Measurements from ENCODE around the gene PLIN3.
"Not testable (repeated sequence)": the region's sequence is repeated elsewhere in the genome, so short reads cannot be mapped to it uniquely, and the experiment has no call there.

The PLIN3 gene

DNA sequence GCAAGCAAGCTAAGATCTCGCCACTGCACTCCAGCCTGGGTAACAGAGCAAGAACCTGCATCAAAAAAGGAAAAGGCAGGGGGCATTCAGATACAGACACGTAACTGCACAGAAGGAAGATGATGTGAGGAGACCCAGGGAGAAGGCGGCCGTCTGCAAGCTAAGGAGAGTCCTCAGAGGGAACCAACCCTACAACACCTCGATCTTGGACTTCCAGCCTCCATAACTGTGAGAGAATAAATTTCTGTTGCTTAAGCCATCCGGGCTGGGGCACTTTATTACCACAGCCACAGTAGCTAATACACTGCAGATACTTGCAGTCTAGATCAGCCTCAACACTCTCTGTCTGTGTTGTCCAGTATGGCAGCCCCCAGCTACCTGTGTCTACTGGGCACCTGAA, 43.9 kb downstream of the PLIN3 start:
- Histone ChIP-seq H3K36me3 (ENCODE audit: insufficient read depth, insufficient read length, low read length) (no peaks in the 10 kb centered on the region), H3K27me3 (ENCODE audit: insufficient read depth, insufficient read length) (no peaks in the 10 kb centered on the region), H3K9me3 (ENCODE audit: insufficient read depth, low read length) (no peaks in the 10 kb centered on the region), H3K9ac (ENCODE audit: insufficient read length, low read depth) (no peak overlapping the region), H3K4me1 (ENCODE audit: insufficient read depth, insufficient read length) (no peaks in the 10 kb centered on the region), H3K4me3 (ENCODE audit: insufficient read length, low read depth) (no peak overlapping the region)
- no peak for DNase-seq (ENCODE audit: low read depth, low spot score)
- TF ChIP-seq SUZ12 (IDR thresholded peaks at IDR 0.05; ENCODE audit: extremely low read depth, insufficient read depth, insufficient read length) (no peak), YY1 (IDR thresholded peaks at IDR 0.05; ENCODE audit: insufficient read depth, insufficient read length) (no peak)

GRCh38 chr19:4822354-4822753, 45.1 kb downstream of the PLIN3 start:
- H3K4me3 ChIP-seq (ENCODE audit: insufficient read length, low read depth); DNase-seq (ENCODE audit: low read depth, low spot score); H3K4me1 ChIP-seq (ENCODE audit: insufficient read depth, insufficient read length); H3K9ac ChIP-seq (ENCODE audit: insufficient read length, low read depth); H3K9me3 ChIP-seq (ENCODE audit: insufficient read depth, low read length); H3K27me3 ChIP-seq (ENCODE audit: insufficient read depth, insufficient read length); H3K36me3 ChIP-seq (ENCODE audit: insufficient read depth, insufficient read length, low read length): not testable (repeated sequence)

GRCh38 chr19:4821265-4821664, 46.2 kb downstream of the PLIN3 start:
- no peak for DNase-seq (ENCODE audit: low read depth, low spot score)
- Histone ChIP-seq H3K9me3 (ENCODE audit: insufficient read depth, low read length) (no peaks in the 10 kb centered on the region), H3K4me1 (ENCODE audit: insufficient read depth, insufficient read length) (no peaks in the 10 kb centered on the region), H3K9ac (ENCODE audit: insufficient read length, low read depth) (no peak overlapping the region), H3K4me3 (ENCODE audit: insufficient read length, low read depth) (no peak overlapping the region), H3K36me3 (ENCODE audit: insufficient read depth, insufficient read length, low read length) (peaks cover 16% of the 10 kb centered on the region), H3K27me3 (ENCODE audit: insufficient read depth, insufficient read length) (no peaks in the 10 kb centered on the region)
- no peak for TF ChIP-seq YY1 (IDR thresholded peaks at IDR 0.05; ENCODE audit: insufficient read depth, insufficient read length)
- no peak for TF ChIP-seq SUZ12 (IDR thresholded peaks at IDR 0.05; ENCODE audit: extremely low read depth, insufficient read depth, insufficient read length)
- no peak for TF ChIP-seq ZNF274 (IDR thresholded peaks at IDR 0.05; ENCODE audit: low read depth, low read length)

DNA sequence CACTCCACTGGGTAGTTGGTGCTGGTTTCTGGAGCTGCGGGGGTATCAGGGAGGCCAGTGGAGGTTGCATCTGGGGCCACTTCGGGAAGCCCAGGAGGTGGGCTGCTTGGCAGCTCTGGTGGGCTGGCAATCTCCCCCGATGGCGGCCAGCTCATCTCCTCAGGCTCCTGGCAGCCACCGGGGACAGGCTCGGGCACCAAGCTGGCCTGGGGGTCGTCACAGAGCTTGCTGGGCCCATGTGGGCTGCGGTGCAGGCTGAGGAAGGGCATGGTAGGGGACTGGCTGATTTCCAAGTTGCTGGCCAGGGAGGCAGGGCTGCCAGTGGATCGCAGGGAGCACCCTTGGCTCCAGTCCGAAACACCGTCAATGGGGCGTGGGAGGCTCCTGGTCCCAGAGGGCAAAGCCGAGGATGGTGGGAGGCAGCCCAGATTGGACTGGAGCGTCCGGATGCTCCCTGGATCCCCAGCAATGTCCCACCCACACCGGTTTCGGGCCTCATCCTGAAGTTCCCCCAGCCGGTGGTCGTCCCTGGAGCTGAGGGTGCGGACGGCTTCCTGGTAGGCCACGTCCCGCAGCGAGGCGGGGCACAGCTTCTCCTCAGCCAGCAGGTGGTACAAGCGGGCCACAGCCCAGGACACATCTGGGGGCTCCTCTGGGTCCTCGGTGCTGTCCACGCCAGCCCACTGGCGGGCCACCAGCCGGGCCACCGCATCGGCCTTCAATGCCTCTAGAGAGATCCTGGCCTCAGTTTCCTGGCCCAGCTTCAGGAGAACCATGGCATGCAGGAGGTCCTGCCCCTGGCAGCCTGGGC, 49.8 kb downstream of the PLIN3 start:
- DNase-seq (ENCODE audit: low read depth, low spot score) = no peak
- H3K36me3 ChIP-seq (ENCODE audit: insufficient read depth, insufficient read length, low read length) = peaks cover 16% of the 10 kb centered on the region
- TF ChIP-seq YY1 (IDR thresholded peaks at IDR 0.05; ENCODE audit: insufficient read depth, insufficient read length) (no peak), SUZ12 (IDR thresholded peaks at IDR 0.05; ENCODE audit: extremely low read depth, insufficient read depth, insufficient read length) (no peak), ZNF274 (IDR thresholded peaks at IDR 0.05; ENCODE audit: low read depth, low read length) (no peak)

GRCh38 chr19:4816950-4817278, 50.6 kb downstream of the PLIN3 start:
- H3K9me3 ChIP-seq (ENCODE audit: insufficient read depth, low read length) = no peaks in the 10 kb centered on the region; the same call in 1 of the 2 replicates
- H3K4me1 ChIP-seq (ENCODE audit: insufficient read depth, insufficient read length) = no peaks in the 10 kb centered on the region
- H3K36me3 ChIP-seq (ENCODE audit: insufficient read depth, insufficient read length, low read length) = peaks cover 16% of the 10 kb centered on the region
- H3K4me3 ChIP-seq (ENCODE audit: insufficient read length, low read depth) = no peak overlapping the region
- H3K27me3 ChIP-seq (ENCODE audit: insufficient read depth, insufficient read length) = no peaks in the 10 kb centered on the region
- no peak for TF ChIP-seq SUZ12 (IDR thresholded peaks at IDR 0.05; ENCODE audit: extremely low read depth, insufficient read depth, insufficient read length)
- TF ChIP-seq ZNF274 (IDR thresholded peaks at IDR 0.05; ENCODE audit: low read depth, low read length) = no peak
- no peak for TF ChIP-seq YY1 (IDR thresholded peaks at IDR 0.05; ENCODE audit: insufficient read depth, insufficient read length)
- no peak for DNase-seq (ENCODE audit: low read depth, low spot score)
- no peak overlapping the region for H3K9ac ChIP-seq (ENCODE audit: insufficient read length, low read depth)

More for the DNA sequence above, 49.8 kb downstream of the PLIN3 start:
- H3K4me1 ChIP-seq (ENCODE audit: insufficient read depth, insufficient read length) = no peaks in the 10 kb centered on the region
- H3K9me3 ChIP-seq (ENCODE audit: insufficient read depth, low read length) = no peaks in the 10 kb centered on the region; the same call in 1 of the 2 replicates
- H3K9ac ChIP-seq (ENCODE audit: insufficient read length, low read depth) = no peak overlapping the region
- H3K27me3 ChIP-seq (ENCODE audit: insufficient read depth, insufficient read length) = no peaks in the 10 kb centered on the region
- no peak overlapping the region for H3K4me3 ChIP-seq (ENCODE audit: insufficient read length, low read depth)

GRCh38 chr19:4816202-4816949, 51.1 kb downstream of the PLIN3 start:
- no peak for DNase-seq (ENCODE audit: low read depth, low spot score)
- H3K9me3 ChIP-seq (ENCODE audit: insufficient read depth, low read length) = no peaks in the 10 kb centered on the region; the same call in 1 of the 2 replicates
- no peak for TF ChIP-seq YY1 (IDR thresholded peaks at IDR 0.05; ENCODE audit: insufficient read depth, insufficient read length)
- TF ChIP-seq SUZ12 (IDR thresholded peaks at IDR 0.05; ENCODE audit: extremely low read depth, insufficient read depth, insufficient read length) = no peak
- no peak for TF ChIP-seq ZNF274 (IDR thresholded peaks at IDR 0.05; ENCODE audit: low read depth, low read length)
- H3K9ac ChIP-seq (ENCODE audit: insufficient read length, low read depth) = peak overlapping the region; percentile 6
- no peak overlapping the region for H3K4me3 ChIP-seq (ENCODE audit: insufficient read length, low read depth)
- peaks cover 2% of the 10 kb centered on the region for H3K4me1 ChIP-seq (ENCODE audit: insufficient read depth, insufficient read length)
- H3K27me3 ChIP-seq (ENCODE audit: insufficient read depth, insufficient read length) = no peaks in the 10 kb centered on the region
- H3K36me3 ChIP-seq (ENCODE audit: insufficient read depth, insufficient read length, low read length) = peaks cover 16% of the 10 kb centered on the region

DNA sequence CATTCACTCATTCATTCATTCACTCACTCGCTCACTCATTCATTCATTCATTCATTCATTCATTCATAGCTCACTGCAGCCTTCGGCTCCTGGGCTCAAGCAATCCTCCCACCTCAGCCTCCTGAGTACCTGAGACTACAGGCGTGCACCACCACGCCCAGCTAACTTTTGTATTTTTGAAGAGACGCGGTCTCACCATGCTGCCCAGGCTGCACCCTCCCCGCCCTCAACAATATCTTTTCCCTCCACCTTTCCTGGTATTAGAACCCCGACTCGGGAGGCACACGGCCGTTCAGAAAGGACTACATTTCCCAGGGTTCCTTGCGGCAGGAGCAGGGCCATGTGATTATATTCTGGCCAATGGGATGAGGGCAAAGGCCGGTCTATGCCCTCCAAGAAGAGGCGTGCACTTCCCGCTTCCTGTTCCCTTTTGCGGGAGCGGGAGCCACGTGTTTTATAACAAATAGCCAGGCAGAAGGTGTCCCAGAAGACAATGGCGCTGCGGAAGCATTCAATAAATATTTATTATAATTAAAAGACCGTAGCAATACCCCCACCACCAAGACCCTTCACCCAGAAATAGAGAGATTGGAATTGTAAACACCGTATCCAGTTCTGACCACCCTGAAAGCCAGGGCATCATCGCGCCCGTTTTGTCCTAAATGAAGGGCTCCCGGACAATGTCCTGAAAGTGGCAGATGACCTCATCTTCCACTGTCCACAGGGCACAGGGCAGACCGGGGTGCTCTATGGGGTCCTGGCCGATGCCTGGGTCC, 51.9 kb downstream of the PLIN3 start:
- TF ChIP-seq ZNF274 (IDR thresholded peaks at IDR 0.05; ENCODE audit: low read depth, low read length) (no peak), YY1 (IDR thresholded peaks at IDR 0.05; ENCODE audit: insufficient read depth, insufficient read length) (no peak), SUZ12 (IDR thresholded peaks at IDR 0.05; ENCODE audit: extremely low read depth, insufficient read depth, insufficient read length) (no peak)
- Histone ChIP-seq H3K36me3 (ENCODE audit: insufficient read depth, insufficient read length, low read length) (peaks cover 16% of the 10 kb centered on the region), H3K4me3 (ENCODE audit: insufficient read length, low read depth) (no peak overlapping the region), H3K27me3 (ENCODE audit: insufficient read depth, insufficient read length) (no peaks in the 10 kb centered on the region), H3K4me1 (ENCODE audit: insufficient read depth, insufficient read length) (peaks cover 2% of the 10 kb centered on the region), H3K9me3 (ENCODE audit: insufficient read depth, low read length) (no peaks in the 10 kb centered on the region; the same call in 1 of the 2 replicates), H3K9ac (ENCODE audit: insufficient read length, low read depth) (peak overlapping the region; percentile 6)
- DNase-seq (ENCODE audit: low read depth, low spot score) = peak; percentile 93

Measured in NT2/D1 (cell line).